Left lung (tissue), 10 donors: Measurements from ENCODE around the gene PMEPA1. TPM values are rescaled to one million over a fixed set of nuclear protein-coding genes. Genes with fewer than 3 reads are reported as not detected.

Experiments
- ATAC-seq: fragments of 200-7000 bp; cut with Tn5 transposase; one replicate; pipeline ENCODE4 v1.9.1; 2020; ENCODE audit warnings: moderate library complexity
- DNase-seq, 4 donors: peaks; one replicate each; pipeline ENCODE4 v3.0.0-alpha.2; 2013 to 2020
- H3K27ac ChIP-seq, 2 donors: fragments of 200-600 bp; sonication (generic) in 1 of 2; one replicate each; pipeline versions ENCODE4 v1.5.0 to v1.8.0; 2020 to 2021
- H3K27me3 ChIP-seq, 2 donors: fragments of 200-600 bp; sonication (generic) in 1 of 2; one replicate each; pipeline versions ENCODE4 v1.5.0 to v1.8.0; 2020 to 2021
- H3K36me3 ChIP-seq, 2 donors: fragments of 200-600 bp; sonication (generic) in 1 of 2; one replicate each; pipeline versions ENCODE4 v1.5.0 to v1.8.0; 2020 to 2021
- H3K4me1 ChIP-seq, 2 donors: fragments of 200-600 bp; one replicate each; pipeline ENCODE4 v1.8.0; 2021
- H3K4me3 ChIP-seq, 2 donors: fragments of 200-600 bp; sonication (generic) in 1 of 2; one replicate each; pipeline versions ENCODE4 v1.5.0 to v1.8.0; 2020 to 2021; ENCODE audit warnings: mild to moderate bottlenecking in 1 of 2
- H3K9me3 ChIP-seq, 2 donors: fragments of 200-600 bp; sonication (generic) in 1 of 2; one replicate each; pipeline versions ENCODE4 v1.5.0 to v1.8.0; 2020 to 2021
- intact Hi-C, 2 donors: fragments of 100-400 bp; cut with DNase I; formaldehyde crosslinking; loops; one replicate each; pipeline versions ENCODE4 v1.11.2 to v1.14.2; 2022
- polyA plus RNA-seq, 6 donors: library from polyadenylated mRNA; unstranded; fragments of 120-200 nt; gene quantifications; one replicate each; pipeline ENCODE4 v1.2.1, GENCODE V29; 2013; ENCODE audit not compliant: insufficient read length in 6 of 6
- total RNA-seq, 2 donors: library from RNA; stranded (reverse); fragmentation: NEBNext Ultra II Directional; extraction: Animal tissue kit (Norgen Biotek cat#: 25700); gene quantifications; one replicate each; pipeline ENCODE4 v1.2.1, GENCODE V29; 2021
- TF ChIP-seq, protein P1 (sequence below), 2 donors: fragments of 200-600 bp; sonication (generic) in 1 of 2; IDR thresholded peaks; one replicate each; pipeline versions ENCODE4 v1.5.0 to v1.8.0; 2021; ENCODE audit warnings: antibody characterized with exemption in 2 of 2
- donor health status: DM: no; HTN: yes; CAD: no.
- donor health status: DM: no; HTN: no; CAD: no.

PMEPA1 gene
- total and polyA plus RNA-seq, 8 donors = 19.4 to 109 (median 26.2) TPM

DNA sequence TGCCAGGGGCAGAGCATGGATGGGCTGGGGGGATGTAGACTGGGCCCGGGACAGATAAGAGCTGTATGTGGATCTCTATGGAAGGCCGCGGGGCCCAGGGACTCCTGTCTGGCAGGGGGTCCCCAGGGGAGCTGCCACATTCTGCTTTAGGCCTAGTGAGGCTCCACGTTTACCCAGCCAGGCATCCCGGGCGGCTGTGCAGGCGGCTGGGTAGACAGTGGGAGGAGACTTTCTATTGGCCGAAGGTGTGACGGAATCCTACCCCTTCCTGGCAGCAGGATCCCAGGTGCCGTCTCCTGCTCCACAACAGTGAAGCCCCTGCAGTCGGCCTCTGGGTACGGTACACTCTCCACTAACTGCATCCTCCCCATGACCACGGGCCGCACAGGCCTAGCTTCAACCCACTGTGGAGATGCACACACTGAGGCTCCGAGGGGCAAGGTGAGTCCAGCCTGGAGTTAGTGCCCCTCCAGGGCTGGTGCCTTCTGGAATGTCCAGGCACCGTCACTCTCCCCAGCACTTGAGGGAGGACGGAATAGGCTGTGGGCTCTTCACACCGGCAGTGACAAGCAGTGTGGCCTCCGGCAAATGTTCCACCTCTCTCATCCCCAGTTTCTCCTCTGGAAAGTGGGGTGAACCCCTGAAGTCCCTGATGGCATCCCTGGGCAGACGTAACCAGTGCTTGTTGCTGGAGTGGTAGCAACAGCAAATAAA, 52.8 kb downstream of the PMEPA1 start:
- no peak overlapping the region for H3K4me3 ChIP-seq
- no peak for ATAC-seq
- intact Hi-C loops = loop anchor here in 1 of 2 donors (5.0 to 10.0 kb wide), 2 partner anchors 428 to 520 kb away; no protein-coding TSS in a partner anchor
- H3K9me3 ChIP-seq = no peaks in the 10 kb centered on the region
- peaks cover 0 to 37% of the 10 kb centered on the region in 2 donors for H3K36me3 ChIP-seq
- peaks cover 0 to 3% of the 10 kb centered on the region in 2 donors for H3K4me1 ChIP-seq
- peak in 1 of 4 donors; percentile 19 for DNase-seq
- H3K27me3 ChIP-seq = no peaks in the 10 kb centered on the region
- TF ChIP-seq, protein P1, sequence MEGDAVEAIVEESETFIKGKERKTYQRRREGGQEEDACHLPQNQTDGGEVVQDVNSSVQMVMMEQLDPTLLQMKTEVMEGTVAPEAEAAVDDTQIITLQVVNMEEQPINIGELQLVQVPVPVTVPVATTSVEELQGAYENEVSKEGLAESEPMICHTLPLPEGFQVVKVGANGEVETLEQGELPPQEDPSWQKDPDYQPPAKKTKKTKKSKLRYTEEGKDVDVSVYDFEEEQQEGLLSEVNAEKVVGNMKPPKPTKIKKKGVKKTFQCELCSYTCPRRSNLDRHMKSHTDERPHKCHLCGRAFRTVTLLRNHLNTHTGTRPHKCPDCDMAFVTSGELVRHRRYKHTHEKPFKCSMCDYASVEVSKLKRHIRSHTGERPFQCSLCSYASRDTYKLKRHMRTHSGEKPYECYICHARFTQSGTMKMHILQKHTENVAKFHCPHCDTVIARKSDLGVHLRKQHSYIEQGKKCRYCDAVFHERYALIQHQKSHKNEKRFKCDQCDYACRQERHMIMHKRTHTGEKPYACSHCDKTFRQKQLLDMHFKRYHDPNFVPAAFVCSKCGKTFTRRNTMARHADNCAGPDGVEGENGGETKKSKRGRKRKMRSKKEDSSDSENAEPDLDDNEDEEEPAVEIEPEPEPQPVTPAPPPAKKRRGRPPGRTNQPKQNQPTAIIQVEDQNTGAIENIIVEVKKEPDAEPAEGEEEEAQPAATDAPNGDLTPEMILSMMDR (IDR thresholded peaks at IDR 0.05) = no peak
- no peak overlapping the region for H3K27ac ChIP-seq

DNA sequence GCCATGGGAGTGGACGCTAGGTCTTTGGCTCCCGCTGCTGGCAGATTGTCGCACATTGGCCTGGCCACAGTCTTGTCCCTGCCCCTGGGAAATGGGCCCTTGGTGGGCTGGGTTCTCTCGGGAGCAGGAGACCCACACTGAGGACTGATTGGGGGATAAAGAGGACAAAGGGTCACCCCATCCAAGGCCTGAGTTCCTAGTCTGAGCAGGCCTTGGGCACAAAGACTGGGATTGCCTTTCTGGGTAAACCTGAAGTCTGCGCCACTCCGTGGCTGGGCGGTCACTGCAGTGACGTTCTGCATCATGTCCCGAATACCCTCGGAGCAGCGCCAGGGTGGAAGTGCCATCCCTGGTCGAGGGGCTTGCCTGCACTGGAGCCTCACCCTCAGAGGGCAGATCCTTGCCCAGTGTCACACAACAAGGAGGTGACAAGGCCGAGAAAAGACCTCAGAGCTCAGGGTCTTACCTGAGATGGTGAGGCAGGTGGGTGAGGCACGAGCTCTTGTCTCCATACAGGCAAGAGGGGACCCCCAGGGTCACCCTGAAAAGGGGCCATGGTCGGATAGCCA, 53.5 kb downstream of the PMEPA1 start:
- Histone ChIP-seq H3K27ac (no peak overlapping the region), H3K27me3 (no peaks in the 10 kb centered on the region), H3K9me3 (no peaks in the 10 kb centered on the region), H3K4me3 (no peak overlapping the region), H3K4me1 (peaks cover 0 to 2% of the 10 kb centered on the region in 2 donors), H3K36me3 (peaks cover 0 to 41% of the 10 kb centered on the region in 2 donors)
- DNase-seq (peak in 1 of 4 donors; percentile 24), ATAC-seq (no peak)
- intact Hi-C loops = loop anchor here in 1 of 2 donors (5.0 to 10.0 kb wide), 2 partner anchors 428 to 521 kb away; no protein-coding TSS in a partner anchor
- TF ChIP-seq, protein P1 (IDR thresholded peaks at IDR 0.05) = no peak

DNA sequence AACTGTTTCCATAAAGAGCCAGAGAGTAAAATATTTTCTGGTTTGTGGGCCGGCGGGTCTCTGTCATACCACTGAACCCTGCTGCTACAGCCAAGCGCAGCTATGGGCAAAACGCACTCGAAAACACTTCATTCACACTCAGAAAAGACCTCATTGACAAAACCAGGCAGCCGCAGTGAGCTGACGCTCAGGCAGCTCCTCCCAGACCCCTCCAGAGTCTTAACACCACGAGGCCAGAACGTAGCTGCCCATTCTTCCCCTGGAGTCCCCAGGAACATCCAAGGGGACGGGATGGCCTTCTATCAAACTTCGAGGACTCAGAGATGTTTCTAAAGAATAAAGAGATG, 54.0 kb downstream of the PMEPA1 start:
- no peak overlapping the region for H3K4me3 ChIP-seq
- peaks cover 0 to 43% of the 10 kb centered on the region in 2 donors for H3K36me3 ChIP-seq
- intact Hi-C loops = loop anchor here in 1 of 2 donors (5.0 to 10.0 kb wide), 2 partner anchors 429 to 522 kb away; no protein-coding TSS in a partner anchor
- TF ChIP-seq, protein P1 (IDR thresholded peaks at IDR 0.05) = no peak
- no peaks in the 10 kb centered on the region for H3K9me3 ChIP-seq
- H3K27me3 ChIP-seq = no peaks in the 10 kb centered on the region
- H3K27ac ChIP-seq = no peak overlapping the region
- DNase-seq (no peak), ATAC-seq (no peak)
- no peaks in the 10 kb centered on the region for H3K4me1 ChIP-seq

DNA sequence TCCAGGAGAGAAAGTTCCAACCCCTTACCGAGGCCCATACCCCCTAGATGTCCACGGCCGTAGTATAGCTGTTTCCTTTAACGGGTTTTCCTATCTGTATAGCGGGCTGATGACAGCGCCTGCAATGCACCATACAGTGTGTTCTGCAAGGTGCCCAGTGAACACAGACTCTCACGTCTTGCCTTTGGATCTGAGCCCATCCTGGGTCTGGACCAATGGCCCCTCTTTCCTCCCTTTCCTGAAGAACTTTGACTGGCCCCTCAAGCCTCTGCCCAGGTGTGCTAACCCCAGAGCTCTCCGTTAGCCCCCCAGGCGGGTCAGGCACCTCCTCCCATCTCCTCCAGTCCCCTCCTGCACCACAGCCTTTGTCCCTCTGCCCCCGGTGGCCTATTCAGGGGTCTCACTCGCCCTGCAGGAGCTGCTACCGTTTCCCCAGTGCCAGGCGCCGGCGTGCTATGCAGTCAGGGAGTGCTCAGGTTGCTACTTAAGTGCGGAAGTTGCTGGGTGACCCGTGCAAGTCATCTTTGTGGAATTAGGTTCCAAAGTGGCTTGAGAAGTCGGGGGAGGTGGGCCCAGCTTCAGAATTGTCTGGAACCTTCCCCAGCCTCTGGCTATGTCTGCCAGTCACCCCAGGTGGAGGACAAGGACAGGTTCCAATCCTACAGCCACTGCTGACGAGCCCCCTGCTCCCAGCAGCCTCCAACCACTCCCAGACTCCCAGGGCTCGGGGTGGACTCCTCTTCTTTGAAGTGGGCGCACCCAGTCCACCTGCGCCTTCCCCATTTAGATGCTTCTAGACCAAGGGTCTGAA, 54.6 kb downstream of the PMEPA1 start:
- Histone ChIP-seq H3K9me3 (no peaks in the 10 kb centered on the region), H3K36me3 (peaks cover 0 to 49% of the 10 kb centered on the region in 2 donors), H3K4me3 (no peak overlapping the region), H3K4me1 (no peaks in the 10 kb centered on the region), H3K27me3 (no peaks in the 10 kb centered on the region), H3K27ac (no peak overlapping the region)
- DNase-seq (peak in 2 of 4 donors; percentile 32 to 79), ATAC-seq (peak; percentile 27)
- intact Hi-C loops = loop anchor here in 1 of 2 donors (5.0 to 10.0 kb wide), 2 partner anchors 430 to 522 kb away; no protein-coding TSS in a partner anchor
- TF ChIP-seq, protein P1 (IDR thresholded peaks at IDR 0.05) = no peak
